Kidney (tissue), 14 donors: ENCODE results near the gene NUDT13. TPM values are rescaled to one million over a fixed set of nuclear protein-coding genes. Genes with fewer than 3 reads are reported as not detected.

Experiments used
- DNase-seq, 5 donors: peaks; one replicate each; pipeline ENCODE4 v3.0.0-alpha.2; 2013 to 2020
- FAIRE-seq: peaks from 2 replicates; lab custom pipeline; 2012; peaks lifted over from hg19 to GRCh38; lab: Jason Lieb, UNC
- H3K27ac ChIP-seq, 2 donors: one replicate each; pipeline ENCODE4 v1.7.0; 2013; ENCODE audit warnings: low read depth in 2 of 2, low read length in 2 of 2, inconsistent platforms in 1 of 2
- H3K27me3 ChIP-seq: one replicate; pipeline ENCODE4 v1.7.1; 2013; ENCODE audit warnings: low read length, inconsistent platforms; ENCODE audit not compliant: control insufficient read depth, insufficient read depth
- H3K36me3 ChIP-seq, 3 donors: one replicate each; pipeline versions ENCODE4 v1.7.0 to v1.7.1; 2013; ENCODE audit warnings: low read length in 3 of 3, control low read depth in 1 of 3, inconsistent platforms in 1 of 3; ENCODE audit not compliant: insufficient read depth in 3 of 3, control insufficient read depth in 2 of 3
- H3K4me1 ChIP-seq, 3 donors: one replicate each; pipeline versions ENCODE4 v1.7.0 to v1.7.1; 2013; ENCODE audit warnings: low read length in 3 of 3, inconsistent platforms in 1 of 3, low read depth in 1 of 3; ENCODE audit not compliant: control insufficient read depth in 2 of 3, insufficient read depth in 2 of 3
- H3K4me3 ChIP-seq, 3 donors: one replicate each; pipeline versions ENCODE4 v1.7.0 to v1.8.1; 2013; ENCODE audit warnings: low read length in 3 of 3, control low read depth in 1 of 3, inconsistent platforms in 1 of 3
- H3K9ac ChIP-seq, 3 donors: one replicate each; pipeline versions ENCODE4 v1.7.0 to v1.7.1; 2013; ENCODE audit warnings: low read length in 3 of 3, control low read depth in 1 of 3, inconsistent platforms in 1 of 3
- H3K9me3 ChIP-seq, 3 donors: one replicate each; pipeline versions ENCODE4 v1.7.0 to v1.7.1; 2013; ENCODE audit warnings: low read length in 3 of 3, control low read depth in 1 of 3, inconsistent platforms in 1 of 3; ENCODE audit not compliant: control insufficient read depth in 2 of 3, insufficient read depth in 1 of 3
- intact Hi-C: fragments of 100-400 bp; cut with DNase I; formaldehyde crosslinking; loops from one replicate; pipeline ENCODE4 v1.11.1; 2022
- polyA plus RNA-seq: library from polyadenylated mRNA; stranded (reverse); fragments of 350-450 nt; fragmentation: Illumina TruSeq; extraction: RNeasy Lipid Tissue Mini Kit (QIAGEN cat#74804); gene quantifications from one replicate; pipeline ENCODE4 v1.2.3, GENCODE V29; 2014; ENCODE audit warnings: low read depth, low replicate concordance; ENCODE audit not compliant: insufficient read depth
- total RNA-seq: library from RNA; stranded (reverse); fragmentation: NEBNext Ultra II Directional; extraction: Animal tissue kit (Norgen Biotek cat#: 25700); gene quantifications from one replicate; pipeline ENCODE4 v1.2.1, GENCODE V29; 2021
- TF ChIP-seq, protein P1 (sequence below): IDR thresholded peaks from 3 replicates; pipeline ENCODE4 v1.5.1; 2012; ENCODE audit warnings: mild to moderate bottlenecking, moderate library complexity, borderline replicate concordance; ENCODE audit not compliant: insufficient read depth; ENCODE audit errors: extremely low read depth
- donor health status: control.
- donor health status: control.
- donor health status: control.
- donor health status: control.
- donor health status: control.
- donor health status: DM: yes; HTN: yes; CAD: no.
- donor health status: Normal renal cell carcinoma (clear cell type).

NUDT13 gene
- total and polyA plus RNA-seq, 2 donors from 2014 or later = 3.3 to 3.7 TPM

DNA sequence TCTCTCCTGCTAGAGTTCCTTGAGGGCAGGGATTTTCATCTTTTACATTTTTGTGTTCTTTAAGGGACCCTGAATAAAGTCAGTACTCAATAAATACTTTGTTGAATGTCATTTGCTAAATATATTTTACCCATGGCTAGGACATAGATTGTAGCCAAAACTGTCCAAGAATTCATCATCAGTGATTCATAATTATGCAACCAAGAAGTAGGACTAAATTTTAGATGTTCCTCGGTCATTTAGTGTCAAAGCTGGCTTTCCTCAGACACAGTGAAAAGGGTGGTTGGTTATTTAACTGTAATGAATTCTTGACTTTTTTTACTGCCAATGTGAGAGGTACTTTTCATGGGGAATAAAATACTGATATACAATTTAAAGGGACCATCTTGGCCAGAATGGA, 3.3 kb downstream of the NUDT13 start:
- H3K9me3 ChIP-seq = no peaks in the 10 kb centered on the region
- H3K36me3 ChIP-seq = no peaks in the 10 kb centered on the region
- intact Hi-C loops = no loop called here
- no peak overlapping the region for H3K4me3 ChIP-seq
- TF ChIP-seq, protein P1, sequence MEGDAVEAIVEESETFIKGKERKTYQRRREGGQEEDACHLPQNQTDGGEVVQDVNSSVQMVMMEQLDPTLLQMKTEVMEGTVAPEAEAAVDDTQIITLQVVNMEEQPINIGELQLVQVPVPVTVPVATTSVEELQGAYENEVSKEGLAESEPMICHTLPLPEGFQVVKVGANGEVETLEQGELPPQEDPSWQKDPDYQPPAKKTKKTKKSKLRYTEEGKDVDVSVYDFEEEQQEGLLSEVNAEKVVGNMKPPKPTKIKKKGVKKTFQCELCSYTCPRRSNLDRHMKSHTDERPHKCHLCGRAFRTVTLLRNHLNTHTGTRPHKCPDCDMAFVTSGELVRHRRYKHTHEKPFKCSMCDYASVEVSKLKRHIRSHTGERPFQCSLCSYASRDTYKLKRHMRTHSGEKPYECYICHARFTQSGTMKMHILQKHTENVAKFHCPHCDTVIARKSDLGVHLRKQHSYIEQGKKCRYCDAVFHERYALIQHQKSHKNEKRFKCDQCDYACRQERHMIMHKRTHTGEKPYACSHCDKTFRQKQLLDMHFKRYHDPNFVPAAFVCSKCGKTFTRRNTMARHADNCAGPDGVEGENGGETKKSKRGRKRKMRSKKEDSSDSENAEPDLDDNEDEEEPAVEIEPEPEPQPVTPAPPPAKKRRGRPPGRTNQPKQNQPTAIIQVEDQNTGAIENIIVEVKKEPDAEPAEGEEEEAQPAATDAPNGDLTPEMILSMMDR = no peak
- H3K27ac ChIP-seq = no peak overlapping the region
- H3K9ac ChIP-seq = no peak overlapping the region
- no peaks in the 10 kb centered on the region for H3K27me3 ChIP-seq
- DNase-seq (no peak), FAIRE-seq (no peak)
- peaks cover 0 to 10% (median 3%) of the 10 kb centered on the region in 3 donors for H3K4me1 ChIP-seq

DNA sequence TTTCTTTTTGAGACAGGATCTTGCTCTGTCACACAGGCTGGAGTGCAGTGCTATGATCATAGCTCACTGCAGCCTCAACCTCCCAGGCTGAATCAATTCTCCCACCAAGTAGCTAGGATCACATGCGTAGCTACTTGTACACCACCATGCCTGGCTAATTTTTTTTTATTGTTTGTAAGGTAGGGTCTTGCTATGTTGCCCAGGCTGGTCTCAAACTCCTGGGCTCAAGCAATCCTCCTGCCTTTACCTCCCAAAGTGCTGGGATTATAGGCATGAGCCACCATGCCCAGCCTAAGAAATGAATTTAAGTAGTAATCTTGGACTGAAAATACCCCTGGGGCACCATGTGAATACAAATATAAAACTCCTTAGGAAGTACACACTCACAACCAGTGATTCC, 5.8 kb downstream of the NUDT13 start:
- Histone ChIP-seq H3K27ac (no peak overlapping the region), H3K36me3 (no peaks in the 10 kb centered on the region), H3K9me3 (no peaks in the 10 kb centered on the region), H3K4me1 (peaks cover 0 to 10% (median 3%) of the 10 kb centered on the region in 3 donors), H3K9ac (no peak overlapping the region), H3K4me3 (no peak overlapping the region), H3K27me3 (no peaks in the 10 kb centered on the region)
- FAIRE-seq = no peak
- no peak for DNase-seq
- TF ChIP-seq, protein P1 = no peak
- intact Hi-C loops = no loop called here

- H3K9ac ChIP-seq = no peak overlapping the region
- no peak overlapping the region for H3K4me3 ChIP-seq
- TF ChIP-seq, protein P1 = no peak
- H3K36me3 ChIP-seq = no peaks in the 10 kb centered on the region
- FAIRE-seq = no peak
- H3K27me3 ChIP-seq = no peaks in the 10 kb centered on the region
- H3K9me3 ChIP-seq = no peaks in the 10 kb centered on the region
- DNase-seq = no peak
- peak overlapping the region; percentile 71 to 73 for H3K27ac ChIP-seq
- intact Hi-C loops = no loop called here
- H3K4me1 ChIP-seq = peaks cover 0 to 14% (median 3%) of the 10 kb centered on the region in 3 donors
Observed at GRCh38 chr10:73117976-73118743, 7.9 kb downstream of the NUDT13 start.
